ENCODE data around the gene TDRD10.

DNA sequence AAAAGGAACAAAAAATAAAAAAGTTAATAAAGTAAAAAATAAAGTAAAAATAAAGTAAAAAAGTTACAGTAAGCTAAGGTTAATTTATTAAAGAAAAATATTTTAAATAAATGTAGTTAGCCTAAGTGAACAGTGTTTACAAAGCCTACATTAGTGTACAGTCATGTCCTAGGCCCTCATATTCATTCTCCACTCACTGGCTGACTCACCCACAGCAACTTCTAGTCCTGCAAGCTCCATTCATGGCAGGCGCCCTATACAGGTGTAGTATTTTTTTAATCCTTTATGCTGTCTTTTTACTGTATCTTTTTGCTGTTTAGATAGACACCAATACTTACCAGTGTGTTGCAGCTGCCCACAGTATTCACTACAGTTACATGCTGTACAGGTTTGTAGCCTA is 93.6 kb downstream of the TDRD10 start:
- TF ChIP-seq, protein P1, sequence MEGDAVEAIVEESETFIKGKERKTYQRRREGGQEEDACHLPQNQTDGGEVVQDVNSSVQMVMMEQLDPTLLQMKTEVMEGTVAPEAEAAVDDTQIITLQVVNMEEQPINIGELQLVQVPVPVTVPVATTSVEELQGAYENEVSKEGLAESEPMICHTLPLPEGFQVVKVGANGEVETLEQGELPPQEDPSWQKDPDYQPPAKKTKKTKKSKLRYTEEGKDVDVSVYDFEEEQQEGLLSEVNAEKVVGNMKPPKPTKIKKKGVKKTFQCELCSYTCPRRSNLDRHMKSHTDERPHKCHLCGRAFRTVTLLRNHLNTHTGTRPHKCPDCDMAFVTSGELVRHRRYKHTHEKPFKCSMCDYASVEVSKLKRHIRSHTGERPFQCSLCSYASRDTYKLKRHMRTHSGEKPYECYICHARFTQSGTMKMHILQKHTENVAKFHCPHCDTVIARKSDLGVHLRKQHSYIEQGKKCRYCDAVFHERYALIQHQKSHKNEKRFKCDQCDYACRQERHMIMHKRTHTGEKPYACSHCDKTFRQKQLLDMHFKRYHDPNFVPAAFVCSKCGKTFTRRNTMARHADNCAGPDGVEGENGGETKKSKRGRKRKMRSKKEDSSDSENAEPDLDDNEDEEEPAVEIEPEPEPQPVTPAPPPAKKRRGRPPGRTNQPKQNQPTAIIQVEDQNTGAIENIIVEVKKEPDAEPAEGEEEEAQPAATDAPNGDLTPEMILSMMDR (IDR thresholded peaks at IDR 0.05) = no peak
- no peak for TF ChIP-seq POLR2AphosphoS5 (IDR thresholded peaks at IDR 0.05)
- no peak for TF ChIP-seq POLR2A (IDR thresholded peaks at IDR 0.05)
- no peak for TF ChIP-seq EP300 (IDR thresholded peaks at IDR 0.05)
